K562 (cell line): ENCODE results near the gene FERMT3. TPM values are rescaled to one million over a fixed set of nuclear protein-coding genes. Genes with fewer than 3 reads are reported as not detected.

Experiments used
- ATAC-seq: fragments of 200-7000 bp; cut with Tn5 transposase; 3 replicates; pipeline ENCODE4 v1.9.1; 2020; ENCODE audit warnings: moderate library complexity
- BruUV-seq: library from RNA; stranded (reverse); fragments of 400-500 nt; replicated peaks from 2 replicates; lab custom pipeline; 2021; lab: Mats Ljungman, UMichigan
- CTCF ChIA-PET: fragments of 300-600 bp; formaldehyde crosslinking; extraction: SDS; loops from one replicate; lab custom pipeline; 2021; ENCODE audit warnings: low intra/inter-chr PET ratio; lab: Yijun Ruan, JAX
- POLR2A ChIA-PET: fragments of 300-600, 350-650 bp; sonication (Branson Sonifier 250); formaldehyde crosslinking; extraction: SDS; loops from one replicate; lab custom pipeline; 2021; ENCODE audit warnings: antibody characterized with exemption, inconsistent platforms; lab: Yijun Ruan, JAX
- DNase-seq, 4 experiments: peaks; one replicate each; pipeline versions ENCODE4 v3.0.0 to v3.0.0-alpha.2; 2011 to 2018; ENCODE audit warnings: low spot score in 3 of 4, mixed read lengths in 3 of 4; ENCODE audit errors: extremely low read depth in 1 of 4
- FAIRE-seq: peaks from 2 replicates; lab custom pipeline; 2011; peaks lifted over from hg19 to GRCh38; lab: Jason Lieb, UNC
- H2AFZ ChIP-seq: 2 replicates; pipeline ENCODE4 v1.6.0; 2011; ENCODE audit warnings: low read depth, low read length, control low read depth, inconsistent platforms
- H3K27ac ChIP-seq: fragments of 200-600 bp; 3 replicates; pipeline ENCODE4 v1.8.0; 2011; ENCODE audit warnings: low read depth, mild to moderate bottlenecking, control low read depth, inconsistent platforms, low read length, moderate library complexity, mixed read lengths; ENCODE audit errors: extremely low read depth
- H3K27me3 ChIP-seq, 2 experiments: fragments of 300-600 bp in 1 of 2; 2 replicates in 1 of 2; 3 replicates in 1 of 2; pipeline versions ENCODE4 v1.6.0 to v1.8.0; 2011; ENCODE audit warnings: inconsistent platforms in 2 of 2, low read length in 2 of 2, mild to moderate bottlenecking in 1 of 2, mixed read lengths in 1 of 2, moderate library complexity in 1 of 2; ENCODE audit not compliant: control insufficient read depth in 2 of 2, insufficient read depth in 2 of 2
- H3K36me3 ChIP-seq: fragments of 300-600 bp; 3 replicates; pipeline ENCODE4 v1.8.0; 2011; ENCODE audit warnings: mild to moderate bottlenecking, low read length, inconsistent platforms; ENCODE audit not compliant: control insufficient read depth, insufficient read depth
- H3K4me1 ChIP-seq, 2 experiments: fragments of 200-600 bp in 1 of 2; replicated peaks in 1 of 2; 2 replicates in 1 of 2; 3 replicates in 1 of 2; pipeline versions ENCODE4 v1.5.1 to v1.8.0; 2011; ENCODE audit warnings: inconsistent platforms in 2 of 2, low read length in 2 of 2, mild to moderate bottlenecking in 1 of 2, mixed read lengths in 1 of 2, moderate library complexity in 1 of 2; ENCODE audit not compliant: control insufficient read depth in 2 of 2, insufficient read depth in 2 of 2
- H3K4me2 ChIP-seq: 2 replicates; pipeline ENCODE4 v1.6.1; 2011; ENCODE audit warnings: low read length, control low read depth, inconsistent platforms, mixed read lengths; ENCODE audit not compliant: insufficient read depth
- H3K4me3 ChIP-seq: fragments of 200-600 bp; sonication (generic), shearing (Covaris generic); 2 replicates; pipeline ENCODE4 v1.5.1; 2016; ENCODE audit warnings: control low read depth, inconsistent platforms
- H3K79me2 ChIP-seq: fragments of 200-600 bp; 3 replicates; pipeline ENCODE4 v1.8.0; 2011; ENCODE audit warnings: low read length, inconsistent platforms; ENCODE audit not compliant: control insufficient read depth, insufficient read depth
- H3K9ac ChIP-seq, 2 experiments: 2 replicates each; pipeline versions ENCODE4 v1.6.0 to v1.6.1; 2011; ENCODE audit warnings: low read depth in 2 of 2, low read length in 2 of 2, control low read depth in 1 of 2, inconsistent platforms in 1 of 2, mild to moderate bottlenecking in 1 of 2, mixed read lengths in 1 of 2; ENCODE audit not compliant: insufficient read depth in 1 of 2
- H3K9me1 ChIP-seq: one replicate; pipeline ENCODE4 v1.6.0; 2011; ENCODE audit warnings: inconsistent platforms, mild to moderate bottlenecking, low read length, moderate library complexity; ENCODE audit not compliant: control insufficient read depth, insufficient read depth
- H3K9me3 ChIP-seq: replicated peaks from 2 replicates; pipeline ENCODE4 v1.5.1; 2011; ENCODE audit warnings: low read depth, low read length, inconsistent platforms; ENCODE audit not compliant: control insufficient read depth, insufficient read depth
- H4K20me1 ChIP-seq: replicated peaks from 2 replicates; pipeline ENCODE4 v1.6.1; 2011; ENCODE audit warnings: low read length, inconsistent platforms, mixed read lengths; ENCODE audit not compliant: control insufficient read depth, insufficient read depth
- CBX8 ChIP-seq: fragments of 200-600 bp; sonication (generic); IDR thresholded peaks from 2 replicates; pipeline ENCODE4 v1.6.1; 2012; ENCODE audit warnings: borderline replicate concordance, mixed run types, low read depth, mild to moderate bottlenecking, moderate library complexity, mixed read lengths, low read length, control low read depth, inconsistent platforms; ENCODE audit not compliant: poor library complexity, severe bottlenecking; ENCODE audit errors: extremely low read depth
- FUS ChIP-seq: fragments of 200-400 bp; formaldehyde crosslinking; optimal IDR thresholded peaks from 2 replicates; pipeline ENCODE3; 2017; ENCODE audit warnings: low read depth, low read length
- GTF2A2 ChIP-seq: IDR thresholded peaks from 2 replicates; pipeline ENCODE4 v1.6.1; 2016; ENCODE audit warnings: mild to moderate bottlenecking, missing genetic modification characterization, missing compliant biosample characterization
- HES1 ChIP-seq: fragments of 450-650 bp; IDR thresholded peaks from 2 replicates; pipeline ENCODE4 v1.6.1; 2016; ENCODE audit warnings: low read depth, mild to moderate bottlenecking, moderate library complexity
- PATZ1 ChIP-seq: fragments of 250-450 bp; sonication (Bioruptor Pico); IDR thresholded peaks from 2 replicates; pipeline ENCODE4 v1.5.0; 2020; ENCODE audit warnings: mild to moderate bottlenecking, borderline replicate concordance
- RBM34 ChIP-seq: fragments of 200-400 bp; formaldehyde crosslinking; IDR thresholded peaks from 2 replicates; pipeline ENCODE4 v1.6.1; 2018; ENCODE audit warnings: low read length, borderline replicate concordance; ENCODE audit not compliant: insufficient read depth
- TAF1 ChIP-seq: IDR thresholded peaks from 2 replicates; pipeline ENCODE4 v1.6.1; 2011; ENCODE audit warnings: mild to moderate bottlenecking, low read length, moderate library complexity; ENCODE audit not compliant: insufficient read depth, control insufficient read depth, severe bottlenecking; ENCODE audit errors: extremely low read depth
- ZNF143 ChIP-seq: sonication (generic); formaldehyde crosslinking; IDR thresholded peaks from 2 replicates; pipeline ENCODE4 v1.9.0; 2022; ENCODE audit warnings: mild to moderate bottlenecking, missing genetic modification reagents
- ZSCAN32 ChIP-seq: fragments of 450-650 bp; formaldehyde crosslinking; IDR thresholded peaks from 2 replicates; pipeline ENCODE4 v1.4.0; 2020; ENCODE audit warnings: mild to moderate bottlenecking, moderate library complexity
- WGBS: fragments of 100-300 bp; shearing (Covaris generic); methylation state at CpG from one replicate; pipeline ENCODE4 v1.1.6; 2016; ENCODE audit warnings: low coverage, mixed read lengths; ENCODE audit not compliant: insufficient coverage; ENCODE audit errors: missing lambda C conversion rate; 5-methylcytosine and 5-hydroxymethylcytosine counted together
- in situ Hi-C: fragments of 300-500 bp; cut with MboI; formaldehyde crosslinking; loops from 4 replicates; pipeline ENCODE4 v1.15.0; 2018; ENCODE audit warnings: inconsistent platforms, mixed read lengths
- intact Hi-C: fragments of 100-400 bp; cut with micrococcal nuclease; formaldehyde crosslinking; loops from 2 replicates; pipeline ENCODE4 v1.14.2; 2022
- polyA plus RNA-seq, 8 experiments: library from polyadenylated mRNA; depleted of rRNA in 4 of 8; stranded (reverse) in 5 of 8; unstranded in 3 of 8; fragments of >200 nt; fragmentation: Nextera tagmentation in 2 of 8; fragmentation: Illumina TruSeq in 1 of 8; extraction: Ambion mirVana in 2 of 8; extraction: Trizol in 1 of 8; gene quantifications; 2 replicates each; pipeline versions ENCODE4 v1.2.1 to v1.2.3, GENCODE V29; 2011 to 2014; ENCODE audit warnings: inconsistent platforms in 1 of 8, missing spikeins in 1 of 8
- total RNA-seq, 7 experiments: library from RNA; depleted of rRNA in 6 of 7; stranded (reverse); fragments of >200 nt in 6 of 7; fragmentation: Illumina TruSeq in 2 of 7; extraction: Trizol in 2 of 7; gene quantifications; 2 replicates each; pipeline versions ENCODE4 v1.2.1 to v1.2.3, GENCODE V29; 2011 to 2021; ENCODE audit warnings: low replicate concordance in 1 of 7
- TF ChIP-seq, protein P1 (sequence below): sonication (generic); formaldehyde crosslinking; IDR thresholded peaks from 2 replicates; pipeline ENCODE4 v1.8.0; 2022; ENCODE audit warnings: mild to moderate bottlenecking, low read depth, missing genetic modification reagents
- TF ChIP-seq, protein P2 (sequence below): fragments of 250-450 bp; sonication (Bioruptor Pico); IDR thresholded peaks from 2 replicates; pipeline ENCODE4 v1.8.0; 2021; ENCODE audit warnings: borderline replicate concordance, mild to moderate bottlenecking, moderate library complexity; ENCODE audit not compliant: poor library complexity, severe bottlenecking
- TF ChIP-seq, protein P3 (sequence below): fragments of 450-650 bp; IDR thresholded peaks from 2 replicates; pipeline ENCODE4 v1.6.1; 2017; ENCODE audit warnings: antibody characterized with exemption

The FERMT3 gene
- total and polyA plus RNA-seq, 9 of the 15 experiments (the other 6 are each of a cell fraction or from before 2014, with no cell fraction given) = 3.2 to 275 (median 79.7) TPM

DNA sequence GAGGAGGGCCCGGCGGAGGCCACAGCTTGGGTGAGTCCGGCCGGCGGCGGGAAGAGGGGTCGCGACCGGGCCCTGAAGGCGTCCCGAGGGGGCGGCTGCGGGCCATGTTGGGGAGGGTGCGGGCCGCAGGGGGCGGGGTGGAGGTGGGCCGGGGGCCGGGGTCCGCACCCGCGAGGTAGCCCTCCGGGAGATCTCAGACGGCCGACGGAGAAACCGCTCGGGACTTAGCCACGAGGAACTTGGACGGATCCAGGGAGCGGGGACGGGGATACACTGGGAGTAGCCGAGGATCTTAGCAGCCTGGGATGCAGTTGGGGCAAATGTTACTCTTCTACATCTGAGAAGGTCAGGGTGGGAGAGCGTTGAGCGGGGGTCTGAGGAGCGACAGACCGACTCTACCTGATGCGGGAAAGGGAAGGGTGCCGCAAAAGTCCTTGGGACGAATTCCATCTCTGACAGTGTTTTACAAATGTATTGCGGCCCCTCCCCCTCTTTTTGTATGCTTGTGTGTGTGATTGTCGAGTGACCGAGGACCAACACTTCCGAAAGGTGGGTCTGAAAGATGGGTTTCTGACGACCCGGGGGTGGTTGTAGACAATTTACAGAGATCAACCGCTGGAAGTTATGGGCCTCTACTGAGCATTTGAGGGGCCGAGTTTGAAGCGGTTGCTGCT lies 19.9 kb upstream of the FERMT3 start (continued):
- TF ChIP-seq ZSCAN32 (CRISPR knock-in tag) = no peak
- no peak for TF ChIP-seq PATZ1
- no peak for TF ChIP-seq HES1
- 0 out of 2 replicates have a peak, but pooled peaks have one; percentile 29 for TF ChIP-seq GTF2A2

- Histone ChIP-seq H3K36me3 (peaks cover 71% of the 10 kb centered on the region), H3K4me2 (no peak overlapping the region), H3K9me1 (no peaks in the 10 kb centered on the region), H2AFZ (no peak overlapping the region), H3K4me3 (no peak overlapping the region), H3K27ac (no peak overlapping the region), H3K4me1 (peaks cover 3 to 12% of the 10 kb centered on the region in 2 experiments; a peak in 3 of 5 replicates), H4K20me1 (peaks cover 4% of the 10 kb centered on the region; the same call in 1 of the 2 replicates), H3K79me2 (peaks cover 15% of the 10 kb centered on the region), H3K27me3 (no peaks in the 10 kb centered on the region), H3K9me3 (no peaks in the 10 kb centered on the region), H3K9ac (no peak overlapping the region)
- POLR2A ChIA-PET = interaction anchor here (0.9 to 2.2 kb wide), 3 partner anchors 10 to 263 kb away, joined by 3 to 9 read pairs (median 3); partner anchors contain the start of gene FERMT3
- in situ Hi-C loops = no loop called here
- FAIRE-seq (no peak), DNase-seq (no peak), ATAC-seq (no peak)
- WGBS = 99% methylated on average over 5 of the region's 5 CpGs
- BruUV-seq = no TSS peak
- intact Hi-C loops = no loop called here
- CTCF ChIA-PET = no interaction called here
- no peak for TF ChIP-seq TAF1
- TF ChIP-seq, protein P1, sequence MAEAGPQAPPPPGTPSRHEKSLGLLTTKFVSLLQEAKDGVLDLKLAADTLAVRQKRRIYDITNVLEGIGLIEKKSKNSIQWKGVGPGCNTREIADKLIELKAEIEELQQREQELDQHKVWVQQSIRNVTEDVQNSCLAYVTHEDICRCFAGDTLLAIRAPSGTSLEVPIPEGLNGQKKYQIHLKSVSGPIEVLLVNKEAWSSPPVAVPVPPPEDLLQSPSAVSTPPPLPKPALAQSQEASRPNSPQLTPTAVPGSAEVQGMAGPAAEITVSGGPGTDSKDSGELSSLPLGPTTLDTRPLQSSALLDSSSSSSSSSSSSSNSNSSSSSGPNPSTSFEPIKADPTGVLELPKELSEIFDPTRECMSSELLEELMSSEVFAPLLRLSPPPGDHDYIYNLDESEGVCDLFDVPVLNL (CRISPR knock-in tag) = no peak
- TF ChIP-seq RBM34 = no peak
- TF ChIP-seq, protein P2, sequence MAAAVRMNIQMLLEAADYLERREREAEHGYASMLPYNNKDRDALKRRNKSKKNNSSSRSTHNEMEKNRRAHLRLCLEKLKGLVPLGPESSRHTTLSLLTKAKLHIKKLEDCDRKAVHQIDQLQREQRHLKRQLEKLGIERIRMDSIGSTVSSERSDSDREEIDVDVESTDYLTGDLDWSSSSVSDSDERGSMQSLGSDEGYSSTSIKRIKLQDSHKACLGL (CRISPR knock-in tag) = no peak
- TF ChIP-seq CBX8 = no peak
- no peak for TF ChIP-seq ZNF143 (CRISPR knock-in tag)
- no peak for TF ChIP-seq FUS
- TF ChIP-seq, protein P3, sequence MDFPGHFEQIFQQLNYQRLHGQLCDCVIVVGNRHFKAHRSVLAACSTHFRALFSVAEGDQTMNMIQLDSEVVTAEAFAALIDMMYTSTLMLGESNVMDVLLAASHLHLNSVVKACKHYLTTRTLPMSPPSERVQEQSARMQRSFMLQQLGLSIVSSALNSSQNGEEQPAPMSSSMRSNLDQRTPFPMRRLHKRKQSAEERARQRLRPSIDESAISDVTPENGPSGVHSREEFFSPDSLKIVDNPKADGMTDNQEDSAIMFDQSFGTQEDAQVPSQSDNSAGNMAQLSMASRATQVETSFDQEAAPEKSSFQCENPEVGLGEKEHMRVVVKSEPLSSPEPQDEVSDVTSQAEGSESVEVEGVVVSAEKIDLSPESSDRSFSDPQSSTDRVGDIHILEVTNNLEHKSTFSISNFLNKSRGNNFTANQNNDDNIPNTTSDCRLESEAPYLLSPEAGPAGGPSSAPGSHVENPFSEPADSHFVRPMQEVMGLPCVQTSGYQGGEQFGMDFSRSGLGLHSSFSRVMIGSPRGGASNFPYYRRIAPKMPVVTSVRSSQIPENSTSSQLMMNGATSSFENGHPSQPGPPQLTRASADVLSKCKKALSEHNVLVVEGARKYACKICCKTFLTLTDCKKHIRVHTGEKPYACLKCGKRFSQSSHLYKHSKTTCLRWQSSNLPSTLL = no peak
Observed at GRCh38 chr11:64192434-64192833, 14.1 kb upstream of the FERMT3 start.
